Ammon's horn (tissue), 1 donor: Measurements from ENCODE around the gene KRT7.
"Not testable (repeated sequence)": the region's sequence is repeated elsewhere in the genome, so short reads cannot be mapped to it uniquely, and the experiment has no call there.

Experiments
- DNase-seq: peaks from one replicate; pipeline ENCODE4 v3.0.0-alpha.2; 2016; ENCODE audit warnings: low spot score

Gene KRT7

DNA sequence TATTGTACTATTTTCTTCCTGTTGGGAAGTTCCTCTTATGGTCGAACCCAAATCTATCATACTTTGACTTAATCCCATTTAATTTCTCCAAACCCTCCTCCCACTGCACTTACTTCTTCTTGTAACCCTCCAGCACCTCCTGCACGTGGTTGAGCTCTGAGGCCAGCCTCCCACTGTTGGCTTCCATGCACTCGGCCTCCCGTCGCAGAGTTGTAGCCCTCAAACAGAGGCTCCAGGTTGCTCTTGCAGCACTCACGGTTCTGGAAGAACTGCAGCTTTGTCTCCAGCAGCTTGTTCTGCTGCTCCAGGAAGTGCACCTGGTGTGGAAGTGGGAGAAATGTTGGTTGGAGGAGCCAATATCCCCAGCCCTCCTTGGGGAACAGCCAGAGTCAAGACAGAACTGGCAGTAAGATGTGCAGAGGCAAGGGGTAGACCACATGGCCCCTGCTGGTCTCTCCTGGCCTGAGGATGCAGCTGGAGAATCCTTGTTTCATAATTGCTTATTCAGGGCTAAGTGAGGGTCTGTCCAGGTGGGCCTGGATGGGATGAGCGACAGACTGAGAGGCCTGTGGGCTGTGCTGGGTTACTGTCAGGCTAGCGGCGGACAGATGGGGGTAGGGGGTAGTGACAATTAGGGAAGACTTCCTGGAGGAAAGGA lies 23.0 kb downstream of the KRT7 start:
- no peak for DNase-seq

DNA sequence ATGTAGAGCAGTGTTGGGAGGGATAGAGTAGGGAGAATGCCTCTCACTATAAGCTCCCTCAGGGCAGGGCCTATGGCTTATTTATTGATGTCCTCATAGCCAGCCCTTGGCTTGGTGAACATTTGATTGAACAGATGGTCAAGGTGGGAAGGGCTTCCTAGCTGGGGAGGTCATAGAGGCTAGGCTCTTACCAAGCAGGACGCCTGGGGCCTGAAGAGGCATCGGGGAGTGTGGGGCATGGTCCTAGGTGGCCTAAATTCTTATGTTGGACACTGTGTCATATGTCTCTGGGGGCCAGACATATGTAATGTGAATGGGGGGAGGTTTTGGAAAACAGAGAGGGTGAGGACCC lies 23.5 kb downstream of the KRT7 start:
- no peak for DNase-seq

DNA sequence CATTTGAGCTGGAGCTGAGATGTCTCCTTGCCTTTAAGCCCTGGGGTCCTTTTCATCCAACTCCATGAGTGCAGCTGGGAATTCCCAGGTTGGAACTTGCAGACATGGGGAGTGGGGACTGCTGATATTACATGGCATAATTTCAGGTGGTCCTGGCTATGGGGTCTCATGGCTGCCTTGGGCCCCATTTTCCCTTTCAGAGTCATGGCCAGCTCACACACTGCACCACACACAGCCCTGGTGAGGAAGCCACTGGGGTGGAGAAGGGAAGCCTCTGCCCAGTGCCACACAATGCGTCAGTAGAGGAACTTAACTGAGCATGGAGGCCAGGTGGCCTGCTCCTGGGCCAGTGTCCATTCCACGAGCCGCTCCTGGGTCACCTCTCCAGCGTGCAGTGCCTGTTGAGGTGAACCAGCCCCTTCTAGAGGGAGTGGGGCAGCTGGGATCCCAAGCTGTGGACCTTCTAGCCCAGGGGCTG lies 24.1 kb downstream of the KRT7 start:
- no peak for DNase-seq

DNA sequence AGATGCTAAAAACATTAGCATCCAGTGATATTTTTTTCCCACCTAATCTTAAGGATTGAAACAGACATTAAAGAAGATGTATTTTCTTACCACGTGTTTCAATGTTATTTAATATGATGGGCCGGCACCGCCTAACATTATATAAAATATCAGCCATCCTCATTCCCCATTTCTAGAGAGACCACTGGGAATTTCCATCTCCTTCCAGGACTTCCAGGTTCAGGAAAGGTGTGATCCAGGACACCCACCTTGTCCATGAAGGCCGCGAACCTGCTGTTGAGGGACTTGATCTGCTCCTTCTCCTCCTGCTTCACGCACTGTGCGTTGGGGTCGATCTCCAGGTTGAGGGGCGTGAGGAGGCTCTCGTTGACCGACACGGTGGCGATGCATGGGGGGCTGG lies 24.9 kb downstream of the KRT7 start:
- DNase-seq, result not testable (repeated sequence)

DNA sequence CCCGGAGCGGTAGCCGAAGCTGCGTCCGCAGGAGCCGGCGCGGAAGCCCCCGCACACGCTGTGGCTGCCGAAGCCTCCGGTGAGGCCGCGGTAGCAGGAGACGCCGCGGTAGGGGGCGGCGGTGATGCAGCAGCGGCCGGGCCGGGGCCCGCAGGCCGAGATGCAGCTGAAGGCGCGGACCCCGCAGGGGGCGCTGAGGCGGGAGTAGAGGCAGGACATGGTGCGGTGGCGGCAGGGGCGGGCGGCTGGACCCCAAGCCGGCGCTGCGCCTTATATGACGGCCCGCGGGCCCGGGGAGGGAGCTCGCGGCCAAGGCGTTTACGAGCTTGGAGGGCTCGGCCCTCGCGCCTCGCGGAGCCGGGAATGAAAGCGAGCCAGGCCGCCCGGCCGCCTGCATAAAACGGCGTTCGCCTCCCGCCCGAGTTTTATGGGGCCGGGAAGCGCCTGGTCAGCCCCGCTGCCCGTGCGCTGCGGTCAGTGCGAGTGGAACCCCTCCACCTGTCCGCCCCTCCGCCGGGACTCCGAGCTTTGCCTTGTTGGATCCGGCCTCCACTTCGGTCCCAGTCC lies 25.4 kb downstream of the KRT7 start:
- no peak for DNase-seq

DNA sequence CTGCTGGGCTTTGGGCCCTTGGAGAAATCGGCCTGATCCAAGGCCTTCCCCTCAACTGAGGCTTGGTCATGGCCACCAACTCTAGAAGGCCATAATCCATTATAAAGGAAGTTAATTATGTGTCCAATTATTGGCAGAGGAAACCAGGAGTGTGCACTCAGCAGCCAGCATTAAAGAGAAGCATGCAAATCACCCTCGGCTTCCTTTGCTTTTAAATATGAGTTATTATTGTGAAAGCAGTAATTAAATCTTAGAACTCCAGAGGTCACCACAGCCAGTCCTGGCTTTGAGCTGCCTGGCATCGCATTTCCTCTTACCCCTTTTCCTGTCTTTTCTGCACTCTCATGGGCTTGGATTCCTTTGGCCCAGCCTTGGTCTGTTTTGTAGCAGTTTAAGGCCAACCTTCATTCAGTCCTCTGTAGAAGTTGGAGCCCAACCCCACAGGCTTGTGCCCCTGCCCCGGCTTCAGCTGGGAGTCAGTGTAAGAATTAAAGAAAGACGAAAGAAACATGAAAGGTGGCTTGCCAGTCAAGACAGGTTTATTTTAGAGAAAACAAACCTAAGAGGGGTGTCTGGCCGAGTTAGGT lies 26.7 kb downstream of the KRT7 start:
- DNase-seq, result no peak

DNA sequence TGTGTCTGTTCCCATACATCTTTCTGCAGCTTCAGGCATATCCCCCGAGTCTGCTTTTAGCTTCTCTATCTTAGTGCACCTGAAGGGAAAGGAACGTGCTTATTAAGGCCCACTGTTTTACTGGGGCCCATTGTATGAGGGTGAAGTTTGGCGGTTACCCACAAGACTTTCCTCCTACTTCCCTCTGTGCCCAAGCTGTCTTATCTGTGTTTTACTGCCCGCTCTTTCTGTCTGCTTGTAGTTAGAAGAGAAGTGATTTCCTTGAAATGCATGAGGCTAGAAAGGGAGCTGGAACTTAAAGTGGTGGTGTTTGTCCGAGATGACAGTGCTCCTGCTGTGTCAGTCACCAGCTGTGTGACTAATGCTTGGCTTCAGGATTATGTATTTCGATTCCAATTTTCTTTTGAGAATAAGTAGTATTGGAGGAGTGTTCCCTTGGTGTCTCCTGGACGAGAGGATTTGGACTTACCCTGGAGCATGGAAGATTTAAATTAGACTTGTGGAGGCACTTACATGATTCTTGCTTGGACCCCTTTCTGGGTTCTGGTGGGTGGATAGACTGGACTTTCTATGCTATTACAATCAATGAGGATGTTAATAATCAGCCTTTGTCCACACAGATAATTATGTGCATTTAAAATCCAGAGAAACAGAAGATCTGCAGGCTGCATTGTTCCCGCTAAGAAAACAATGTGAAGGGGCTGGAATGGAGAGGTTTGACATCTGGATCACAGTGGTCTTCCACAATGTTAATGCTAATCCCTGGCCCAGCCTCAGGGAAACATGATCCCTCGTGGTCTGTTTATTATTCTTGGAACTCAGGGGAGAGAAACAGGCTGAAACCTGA lies 27.5 kb downstream of the KRT7 start:
- no peak for DNase-seq

DNA sequence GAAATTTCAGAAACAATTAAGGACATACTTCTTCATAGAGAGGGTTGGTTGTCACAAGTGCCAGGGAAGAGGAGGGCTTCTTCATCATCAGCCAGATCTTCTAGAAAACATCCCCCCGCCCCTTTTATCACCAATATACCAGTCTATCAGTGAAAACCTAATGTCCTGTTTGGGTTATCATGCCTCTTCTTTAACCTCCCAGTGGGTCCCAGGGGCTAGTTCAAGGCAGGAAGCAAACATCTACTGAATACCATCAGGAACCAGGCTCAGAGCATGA lies 28.1 kb downstream of the KRT7 start:
- no peak for DNase-seq

DNA sequence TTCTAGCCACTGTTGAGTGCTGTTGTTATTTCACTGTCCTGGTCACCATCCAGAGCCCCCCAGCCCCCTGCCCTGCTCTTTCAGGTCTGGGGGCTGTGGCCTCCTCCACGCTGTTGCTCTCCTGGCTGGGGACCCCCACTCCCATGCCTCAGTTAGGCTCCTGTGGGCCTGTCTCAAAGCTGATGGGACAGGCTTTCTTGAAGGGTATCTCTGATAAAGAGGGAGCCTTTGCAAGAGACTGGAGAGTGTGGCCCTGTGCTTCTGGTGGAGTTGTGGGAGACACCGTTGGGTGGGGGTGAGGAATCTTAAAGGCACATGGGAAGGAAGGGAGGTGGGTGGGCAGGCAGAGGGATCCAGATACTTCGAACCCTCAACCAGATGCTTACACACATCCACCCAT lies 29.2 kb downstream of the KRT7 start:
- DNase-seq, result no peak

DNA sequence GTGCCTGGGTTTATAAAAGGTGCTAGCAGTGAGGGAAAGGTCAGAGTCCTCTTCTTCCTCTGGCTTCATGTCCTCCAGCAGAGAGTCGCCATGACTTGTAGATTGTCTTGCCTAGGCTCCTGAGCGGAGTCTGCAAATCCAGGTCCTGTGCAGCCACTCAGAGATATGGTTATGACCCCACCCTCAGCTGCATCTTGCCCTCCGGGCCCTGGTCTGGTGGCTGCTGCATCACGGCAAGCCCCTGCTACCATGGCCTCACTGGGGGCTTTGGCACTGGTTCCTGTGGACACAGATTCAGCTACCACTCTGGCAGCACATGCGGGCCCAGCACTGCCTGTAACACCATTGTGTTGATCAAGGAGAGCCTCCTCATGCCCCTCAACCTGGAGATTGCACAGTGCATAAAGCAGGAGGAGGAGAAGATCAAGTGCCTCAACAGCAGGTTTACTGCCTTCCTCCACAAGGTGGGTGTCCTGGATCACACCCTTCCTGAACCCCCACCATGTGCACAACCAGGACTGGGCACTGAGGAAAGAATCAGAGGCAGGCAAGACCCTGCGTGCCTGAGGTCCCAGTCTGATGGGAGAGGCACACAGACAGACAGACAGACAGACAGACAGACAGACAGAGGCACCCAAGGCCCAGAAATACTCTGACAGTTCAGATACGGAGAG lies 30.9 kb downstream of the KRT7 start:
- DNase-seq, result no peak

DNA sequence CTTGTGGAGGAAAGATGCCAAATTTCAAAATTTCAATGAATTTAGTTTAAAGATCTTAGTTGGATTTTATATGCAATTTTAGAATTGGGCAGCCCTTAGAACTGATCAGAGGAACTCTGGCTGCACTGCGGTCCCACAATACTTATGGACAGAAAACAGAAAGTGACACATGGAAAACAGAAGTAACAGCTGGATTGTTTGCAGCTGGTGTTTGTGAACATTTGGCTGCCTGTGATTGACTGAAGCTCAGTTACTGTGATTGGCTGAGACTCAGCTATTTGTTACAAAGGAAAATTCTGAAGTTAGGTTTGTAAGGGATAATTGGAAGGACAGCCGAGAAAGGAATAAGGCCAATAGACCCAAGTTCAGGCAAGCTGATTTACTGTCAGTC lies 31.4 kb downstream of the KRT7 start:
- DNase-seq, result peak; percentile 68

DNA sequence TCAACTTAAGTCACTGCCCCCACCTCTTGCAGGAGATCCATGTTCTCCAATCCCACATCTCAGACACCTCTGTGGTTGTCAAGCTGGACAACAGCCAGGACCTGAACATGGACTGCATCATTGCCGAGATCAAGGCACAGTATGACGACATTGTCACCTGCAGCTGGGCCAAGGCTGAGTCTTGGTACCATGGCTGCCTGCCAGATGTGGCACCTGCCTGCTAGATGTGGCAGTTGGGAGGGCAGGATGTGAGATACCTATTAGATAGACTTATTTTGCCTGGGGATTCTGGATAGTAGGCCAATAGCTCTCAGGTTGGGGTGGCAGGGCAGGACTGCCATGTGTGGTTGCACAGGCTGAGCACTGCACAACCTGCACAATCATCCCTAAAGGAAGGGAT lies 33.5 kb downstream of the KRT7 start:
- no peak for DNase-seq

DNA sequence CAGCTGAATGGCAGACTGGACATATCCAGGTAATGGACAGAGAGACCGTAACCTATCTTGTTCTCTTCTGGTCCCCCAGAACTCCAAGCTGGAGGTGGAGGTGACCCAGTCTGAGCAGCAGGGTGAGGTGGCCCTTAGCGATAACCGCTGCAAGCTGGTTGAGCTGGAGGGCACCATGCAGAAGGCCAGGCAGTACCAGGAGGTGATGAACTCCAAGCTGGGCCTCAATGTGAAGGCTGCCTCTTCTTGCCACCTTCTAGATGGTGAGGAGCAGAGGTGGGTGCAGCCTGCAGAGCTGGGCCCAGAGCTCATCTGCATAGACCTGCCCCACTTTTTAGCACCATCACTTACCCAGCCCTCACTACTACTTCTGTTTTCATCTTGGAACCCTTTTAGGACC lies 34.2 kb downstream of the KRT7 start:
- DNase-seq, result no peak

DNA sequence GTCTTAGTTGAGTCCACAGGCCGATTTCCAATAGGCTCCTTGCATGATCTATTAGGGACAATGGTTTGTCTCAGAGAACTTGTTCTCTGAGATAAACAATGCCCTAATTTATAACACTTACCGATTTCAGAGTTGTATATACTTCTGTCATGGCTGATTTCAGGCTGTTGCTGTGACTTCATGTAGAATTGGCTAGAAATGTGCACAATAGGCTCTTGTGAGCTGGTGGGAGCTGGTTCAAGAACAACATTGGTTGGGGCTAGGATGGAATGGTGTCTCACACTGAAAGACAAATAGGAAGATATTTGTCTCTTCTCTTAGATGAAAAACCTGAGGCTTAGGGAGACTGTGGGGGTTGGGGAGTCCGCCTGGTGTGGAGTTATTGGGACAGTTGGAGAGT lies 34.7 kb downstream of the KRT7 start:
- no peak for DNase-seq

DNA sequence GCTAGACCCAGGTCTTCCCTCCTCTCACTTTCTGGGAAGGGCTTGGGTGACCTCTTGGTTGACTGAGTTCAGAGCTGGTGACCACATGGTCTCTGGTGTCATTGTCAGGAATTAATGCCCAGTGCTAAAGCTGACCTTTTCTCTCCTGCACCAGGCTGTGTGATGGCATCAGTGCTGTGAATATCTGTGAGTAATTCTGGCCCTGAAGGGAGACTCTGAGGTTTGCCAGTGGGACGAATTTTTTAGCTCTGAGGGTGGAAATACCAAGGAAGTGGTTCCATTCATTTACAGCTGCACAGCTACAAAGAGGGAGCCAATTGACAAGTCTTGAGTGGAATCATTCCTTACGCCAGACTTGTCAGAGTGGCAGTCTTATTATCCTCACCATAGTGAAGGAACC lies 35.2 kb downstream of the KRT7 start:
- no peak for DNase-seq

DNA sequence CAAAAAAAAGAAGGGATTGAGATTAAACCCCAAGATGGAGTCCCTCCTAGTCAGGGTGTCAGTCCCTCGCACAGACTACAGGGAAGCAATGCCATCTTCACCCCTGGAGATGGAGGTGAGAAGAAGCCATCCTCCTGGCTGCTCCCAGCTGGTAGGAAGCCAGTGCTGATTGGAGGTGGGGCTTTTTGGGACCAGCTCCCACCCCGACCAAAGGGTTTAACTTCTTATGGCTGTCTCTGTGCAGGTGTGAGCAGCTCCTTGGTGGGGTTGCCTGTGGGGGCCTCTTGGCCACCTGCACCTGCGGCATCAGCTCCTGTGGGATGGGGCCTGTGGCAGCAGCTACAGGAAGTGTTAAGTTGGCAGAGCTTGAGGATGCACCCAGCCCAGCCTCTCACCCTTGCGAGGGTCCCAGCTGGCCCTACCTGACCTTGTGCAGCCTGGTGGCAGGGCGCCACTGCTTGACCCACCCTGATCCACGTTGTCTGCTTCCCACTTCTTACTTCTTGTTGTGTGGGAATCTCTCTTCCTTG lies 37.6 kb downstream of the KRT7 start:
- DNase-seq, result no peak

DNA sequence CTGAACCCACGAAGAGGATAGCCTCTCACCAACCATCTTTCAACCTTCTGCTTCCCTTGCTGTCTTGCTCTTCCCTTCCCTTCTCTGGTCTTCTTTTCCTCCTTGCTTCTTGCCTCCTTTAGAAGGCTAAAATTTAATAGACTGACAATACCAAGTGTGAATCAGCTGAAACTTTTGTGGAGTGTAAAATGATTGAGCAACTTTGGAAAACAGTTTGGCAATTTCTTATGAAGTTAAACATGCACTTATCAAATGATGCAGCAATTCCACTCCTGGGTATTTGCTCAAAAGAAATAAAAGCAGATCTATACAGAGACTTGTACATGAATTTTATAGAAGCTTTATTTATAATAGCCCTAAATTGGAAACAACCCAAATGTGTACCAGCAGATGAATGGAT lies 38.1 kb downstream of the KRT7 start:
- DNase-seq, result no peak

DNA sequence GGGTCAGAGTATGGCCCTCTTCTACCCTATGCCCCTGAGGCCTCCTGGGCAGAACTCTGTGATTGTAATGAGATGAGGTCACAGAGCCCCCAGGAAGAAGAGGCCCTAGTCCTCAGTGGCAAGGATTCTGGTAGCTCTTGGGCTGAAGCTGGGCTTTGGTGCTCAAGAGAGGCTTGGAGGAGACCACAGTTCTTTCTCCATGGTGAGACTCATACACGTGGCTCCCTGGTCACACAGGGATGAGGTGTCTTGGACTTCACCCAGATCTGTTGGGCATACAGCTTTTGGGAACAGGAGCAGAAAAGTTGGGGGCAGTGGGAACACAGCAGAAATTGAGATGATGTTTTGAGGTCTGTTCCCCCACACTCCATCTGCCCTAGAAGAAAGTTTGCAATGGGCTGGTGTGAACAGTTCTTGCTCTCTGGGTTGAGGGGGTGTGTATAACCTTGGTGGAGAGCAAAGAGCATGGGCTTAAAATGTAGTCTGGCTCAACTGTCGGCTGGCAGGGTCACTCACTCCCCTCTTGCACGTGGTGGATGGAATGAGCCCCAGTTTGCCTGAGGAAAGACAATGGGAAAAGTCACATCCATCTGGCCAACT lies 41.6 kb downstream of the KRT7 start, which contains the start of gene KRT86:
TSS of gene KRT86 (plus strand) at position 125 of the 600 bp plus-strand sequence. CDS start 27,272 bp downstream, outside the sequence.
- DNase-seq, result no peak

DNA sequence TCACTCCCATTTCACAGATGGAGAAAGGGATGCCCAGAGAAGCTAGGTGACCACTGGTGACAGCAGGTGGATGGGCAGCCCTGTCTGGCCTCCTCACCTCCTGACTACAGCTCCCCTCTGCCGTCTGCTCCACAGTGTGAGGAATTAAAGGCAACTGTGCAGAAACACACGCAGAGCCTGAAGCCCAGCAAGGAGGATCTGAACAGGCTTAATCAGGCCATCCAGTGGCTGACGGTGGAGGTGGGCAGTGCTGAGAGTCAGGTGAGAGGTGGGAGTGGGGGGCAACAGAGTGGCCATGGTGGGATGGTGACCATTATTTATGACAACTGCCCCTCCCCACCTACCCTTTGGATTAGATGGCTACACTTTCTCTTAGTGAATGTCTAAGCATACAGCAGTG lies 42.6 kb downstream of the KRT7 start:
- DNase-seq, result no peak

DNA sequence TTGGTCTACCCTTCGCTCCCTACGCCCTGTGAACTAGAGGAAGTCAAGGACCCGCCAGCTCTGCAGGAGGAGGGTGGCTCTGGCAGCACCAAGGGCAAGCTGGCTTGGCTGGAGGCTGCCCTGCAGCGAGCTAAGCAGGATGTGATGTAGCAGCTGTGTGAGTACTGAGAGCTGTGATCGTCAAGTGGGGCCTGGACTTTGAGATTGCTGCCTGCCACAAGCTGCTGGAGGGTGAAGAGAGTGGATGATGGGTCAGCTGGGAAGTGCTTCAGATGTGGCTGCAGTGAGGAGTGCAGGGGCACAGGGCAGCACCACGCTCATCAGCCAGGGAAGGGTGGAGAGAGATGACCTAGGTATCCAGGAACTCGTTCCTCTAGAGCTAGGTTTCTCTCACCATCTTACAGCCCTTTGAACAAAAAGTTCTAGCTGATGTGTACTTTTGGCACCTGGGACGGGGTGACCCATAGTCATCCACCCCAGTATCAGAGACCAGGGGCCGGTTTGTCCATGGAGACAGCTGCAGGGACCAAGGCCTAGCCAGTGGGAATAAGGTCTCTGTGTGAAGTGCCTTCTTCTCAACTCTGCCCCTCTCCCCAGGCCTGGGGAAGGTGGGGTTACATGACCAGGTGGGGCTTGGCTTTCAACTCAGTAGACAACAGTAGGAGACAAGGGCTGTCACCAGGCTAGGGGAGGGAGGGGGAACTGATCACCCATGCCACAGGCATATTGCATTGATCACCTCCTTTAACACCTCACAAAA lies 44.6 kb downstream of the KRT7 start:
- DNase-seq, result no peak
